Measurements from ENCODE around the gene KCMF1. TPM values are rescaled to one million over a fixed set of nuclear protein-coding genes. Genes with fewer than 3 reads are reported as not detected.

Gene KCMF1
- total RNA-seq, 1 donor from 2014 or later: 63.9 TPM

- H3K36me3 Mint-ChIP-seq: peaks cover 21% of the 10 kb centered on the region
- no peak overlapping the region for H3K4me3 Mint-ChIP-seq
These were observed 51.3 kb downstream of the KCMF1 start for GRCh38 chr2:85022232-85022631.

GRCh38 chr2:85024372-85025047, 53.5 kb downstream of the KCMF1 start:
- Mint-ChIP-seq H3K27me3 (ENCODE audit: low read depth) (no peaks in the 10 kb centered on the region), H3K36me3 (peaks cover 32% of the 10 kb centered on the region), H3K9me3 (no peaks in the 10 kb centered on the region), H3K27ac (no peak overlapping the region), H3K4me1 (peaks cover 5% of the 10 kb centered on the region), H3K4me3 (no peak overlapping the region)
- no peak for TF ChIP-seq CTCF (IDR thresholded peaks at IDR 0.05; ENCODE audit: unreplicated experiment)
- no peak for DNase-seq (ENCODE audit: low spot score in 2 of 2, unreplicated experiment in 2 of 2)

More at GRCh38 chr2:85022232-85022631, 51.3 kb downstream of the KCMF1 start:
- Mint-ChIP-seq H3K27me3 (ENCODE audit: low read depth) (no peaks in the 10 kb centered on the region), H3K4me1 (peaks cover 13% of the 10 kb centered on the region), H3K9me3 (no peaks in the 10 kb centered on the region), H3K27ac (no peak overlapping the region)
- TF ChIP-seq CTCF (IDR thresholded peaks at IDR 0.05; ENCODE audit: unreplicated experiment): no peak
- no peak for DNase-seq (ENCODE audit: low spot score in 2 of 2, unreplicated experiment in 2 of 2)

- no peak for TF ChIP-seq CTCF (IDR thresholded peaks at IDR 0.05; ENCODE audit: unreplicated experiment)
- Mint-ChIP-seq H3K9me3 (no peaks in the 10 kb centered on the region), H3K36me3 (peaks cover 29% of the 10 kb centered on the region), H3K27ac (no peak overlapping the region), H3K4me3 (no peak overlapping the region), H3K4me1 (peaks cover 5% of the 10 kb centered on the region), H3K27me3 (ENCODE audit: low read depth) (no peaks in the 10 kb centered on the region)
- DNase-seq (ENCODE audit: low spot score in 2 of 2, unreplicated experiment in 2 of 2): no peak
These were observed 61.7 kb downstream of the KCMF1 start for GRCh38 chr2:85032621-85033020.

GRCh38 chr2:85033388-85033787, 62.4 kb downstream of the KCMF1 start:
- H3K27me3 Mint-ChIP-seq (ENCODE audit: low read depth): no peaks in the 10 kb centered on the region
- H3K9me3 Mint-ChIP-seq: no peaks in the 10 kb centered on the region
- peaks cover 5% of the 10 kb centered on the region for H3K4me1 Mint-ChIP-seq
- no peak for TF ChIP-seq CTCF (IDR thresholded peaks at IDR 0.05; ENCODE audit: unreplicated experiment)
- H3K27ac Mint-ChIP-seq: no peak overlapping the region
- H3K4me3 Mint-ChIP-seq: no peak overlapping the region
- H3K36me3 Mint-ChIP-seq: peaks cover 25% of the 10 kb centered on the region
- no peak for DNase-seq (ENCODE audit: low spot score in 2 of 2, unreplicated experiment in 2 of 2)

- TF ChIP-seq CTCF (IDR thresholded peaks at IDR 0.05; ENCODE audit: unreplicated experiment): no peak
- no peak overlapping the region for H3K27ac Mint-ChIP-seq
- H3K4me3 Mint-ChIP-seq: no peak overlapping the region
- DNase-seq (ENCODE audit: low spot score in 2 of 2, unreplicated experiment in 2 of 2): no peak
- no peaks in the 10 kb centered on the region for H3K9me3 Mint-ChIP-seq
- peaks cover 5% of the 10 kb centered on the region for H3K4me1 Mint-ChIP-seq
- H3K36me3 Mint-ChIP-seq: peaks cover 24% of the 10 kb centered on the region
- H3K27me3 Mint-ChIP-seq (ENCODE audit: low read depth): no peaks in the 10 kb centered on the region
These were observed 63.2 kb downstream of the KCMF1 start for GRCh38 chr2:85034158-85034557.

Data from mesothelial cell of epicardium (in vitro differentiated cells).